HG03558 (cell line): ENCODE results near the gene SMURF1.

Experiments
- ATAC-seq: cut with Tn5 transposase; IDR thresholded peaks from one replicate; pipeline ENCODE4 v1.9.1; 2021; ENCODE audit warnings: moderate number of reproducible peaks; ENCODE audit not compliant: unreplicated experiment; ENCODE audit errors: extremely low read depth

SMURF1 gene

GRCh38 chr7:99011706-99012404 is 132.1 kb downstream of the SMURF1 start:
- no peak for ATAC-seq

DNA sequence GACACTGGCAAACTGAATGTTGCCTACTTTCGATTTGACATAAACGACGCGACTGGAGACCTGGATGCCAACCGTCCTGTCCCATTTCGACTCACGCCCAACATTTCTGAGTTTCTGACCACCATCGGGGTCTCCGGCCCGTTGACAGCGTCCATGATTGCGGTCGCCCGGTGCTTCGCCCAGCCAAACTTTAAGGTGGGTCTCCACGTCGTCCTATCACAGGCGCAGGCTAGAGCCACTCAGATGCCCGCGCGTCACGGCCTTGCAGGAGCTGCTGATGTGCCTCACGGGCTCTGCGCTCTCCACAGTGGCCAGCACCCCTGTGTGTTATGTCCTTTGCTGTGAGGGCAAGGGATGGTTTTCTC is 132.6 kb downstream of the SMURF1 start:
- no peak for ATAC-seq

DNA sequence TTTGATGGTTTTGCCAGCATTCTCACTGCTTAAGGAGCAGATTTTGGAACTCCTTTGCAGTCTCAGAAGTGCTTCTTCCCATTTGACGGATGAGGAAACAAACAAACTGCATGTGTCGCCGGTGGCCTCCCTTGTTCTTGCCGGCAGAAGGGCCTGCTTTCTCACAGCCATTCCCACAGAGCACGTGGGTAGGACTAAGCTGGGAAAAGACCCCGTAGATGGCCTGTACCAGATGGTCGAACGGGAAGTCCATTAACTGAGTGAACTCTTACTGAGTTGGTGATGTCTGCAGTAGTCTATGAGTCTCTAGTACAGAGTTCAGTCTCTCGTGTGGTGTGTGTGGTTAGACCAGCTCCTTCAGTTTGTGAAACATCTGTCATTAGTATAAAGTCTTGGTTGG is 133.6 kb downstream of the SMURF1 start:
- no peak for ATAC-seq

DNA sequence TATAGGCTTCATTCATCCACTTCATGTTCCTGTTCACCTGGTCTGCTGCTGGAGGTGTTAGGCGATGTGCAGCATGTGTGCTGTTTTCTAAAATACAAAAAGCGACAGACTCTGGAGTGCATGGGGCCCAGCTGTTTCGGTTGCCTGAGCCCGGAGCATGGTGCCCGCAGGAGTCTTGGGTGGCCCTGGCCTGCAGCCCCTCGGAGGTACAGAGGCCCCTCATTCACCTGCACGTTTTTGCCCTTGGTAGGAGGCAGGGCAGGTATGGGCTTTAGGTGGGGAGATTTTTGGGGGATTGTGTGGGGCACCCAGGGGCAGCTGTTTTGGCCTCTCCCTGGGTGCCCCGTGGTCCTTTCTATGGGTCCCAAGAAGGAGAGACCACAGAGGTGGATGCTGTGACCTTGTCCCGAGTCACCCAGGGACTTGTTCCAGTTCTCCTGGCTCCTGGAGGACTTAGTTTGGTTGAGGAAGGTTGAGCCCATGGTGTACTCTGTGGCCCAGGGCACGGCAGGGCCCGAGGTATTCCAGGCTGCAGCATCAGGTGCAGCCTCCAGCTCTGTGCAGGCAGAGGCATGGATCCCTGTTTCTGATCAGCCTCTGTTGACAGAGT is 134.9 kb downstream of the SMURF1 start:
- ATAC-seq, result no peak

DNA sequence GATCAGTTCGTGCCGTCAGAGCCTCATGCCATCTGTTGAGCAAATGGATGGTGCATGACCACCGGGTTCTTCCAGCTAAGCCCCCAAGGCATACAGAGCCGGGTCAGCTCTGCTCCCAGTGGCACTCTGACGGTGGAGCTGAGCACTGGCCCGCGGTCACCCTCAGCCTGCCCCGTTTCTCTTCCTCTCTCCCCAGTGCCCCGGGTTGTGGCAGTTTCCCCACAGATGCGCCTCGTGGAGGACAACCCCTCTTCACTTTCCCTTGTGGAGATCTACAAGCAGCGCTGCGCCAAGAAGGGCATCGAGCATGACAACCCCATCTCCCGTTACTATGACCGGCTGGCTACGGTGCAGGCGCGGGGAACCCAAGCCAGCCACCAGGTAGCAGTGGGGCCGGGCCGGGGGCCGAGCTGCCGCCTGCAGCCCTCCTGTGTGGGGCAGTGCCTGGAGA is 135.7 kb downstream of the SMURF1 start:
- no peak for ATAC-seq

- no peak for ATAC-seq
Observed at GRCh38 chr7:99006739-99007424, 137.0 kb downstream of the SMURF1 start.

DNA sequence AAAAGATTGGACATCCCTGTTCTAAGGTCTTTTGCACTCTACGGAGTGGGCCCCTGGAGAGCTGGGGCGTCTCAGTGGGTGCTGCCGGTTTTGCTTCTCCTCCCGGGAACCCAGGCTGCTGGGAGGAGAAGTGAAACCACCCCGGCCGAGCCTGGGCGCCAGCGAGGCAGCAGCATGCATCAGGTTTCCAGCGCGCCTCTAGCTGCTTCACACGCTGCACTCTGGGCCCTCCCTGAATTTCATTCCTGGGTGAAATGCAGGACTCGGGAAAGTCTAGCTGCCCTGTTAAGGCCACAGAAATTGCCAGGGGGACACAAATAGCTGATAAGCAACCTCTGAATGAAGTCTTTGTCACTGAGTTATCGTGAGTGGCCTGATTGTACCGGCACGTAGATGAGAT is 138.1 kb downstream of the SMURF1 start:
- ATAC-seq, result no peak

DNA sequence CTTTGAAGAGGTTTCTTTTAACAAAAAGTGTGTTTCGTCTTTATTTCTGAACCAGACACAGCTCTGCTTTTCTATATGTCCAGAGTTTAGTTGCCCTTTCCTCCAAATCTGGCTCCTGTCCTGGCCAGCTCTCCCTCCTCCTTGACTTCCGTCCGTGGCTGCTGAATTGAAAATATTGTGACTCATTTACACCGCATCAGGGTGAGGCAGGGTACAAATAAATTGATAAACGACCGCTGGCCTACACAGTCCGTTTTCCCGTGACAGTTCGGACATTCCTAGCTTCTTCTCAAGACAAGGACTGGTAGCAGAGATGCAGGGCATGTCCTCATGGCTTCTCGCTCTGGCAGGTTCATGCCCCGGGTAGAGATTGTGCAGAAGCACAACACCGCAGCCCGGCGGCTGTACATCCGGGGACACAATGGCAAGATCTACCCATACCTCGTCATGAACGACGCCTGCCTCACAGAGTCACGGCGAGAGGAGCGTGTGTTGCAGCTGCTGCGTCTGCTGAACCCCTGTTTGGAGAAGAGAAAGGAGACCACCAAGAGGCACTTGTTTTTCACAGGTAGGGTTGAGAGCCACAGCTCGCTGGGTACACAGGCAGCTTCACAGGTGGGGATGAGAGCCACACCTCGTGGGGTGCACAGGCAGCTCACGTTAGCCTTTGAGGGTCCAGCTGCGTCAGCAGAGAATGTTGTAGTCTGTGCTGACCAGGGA is 139.0 kb downstream of the SMURF1 start:
- no peak for ATAC-seq

GRCh38 chr7:99004216-99004615 is 139.7 kb downstream of the SMURF1 start:
- no peak for ATAC-seq

DNA sequence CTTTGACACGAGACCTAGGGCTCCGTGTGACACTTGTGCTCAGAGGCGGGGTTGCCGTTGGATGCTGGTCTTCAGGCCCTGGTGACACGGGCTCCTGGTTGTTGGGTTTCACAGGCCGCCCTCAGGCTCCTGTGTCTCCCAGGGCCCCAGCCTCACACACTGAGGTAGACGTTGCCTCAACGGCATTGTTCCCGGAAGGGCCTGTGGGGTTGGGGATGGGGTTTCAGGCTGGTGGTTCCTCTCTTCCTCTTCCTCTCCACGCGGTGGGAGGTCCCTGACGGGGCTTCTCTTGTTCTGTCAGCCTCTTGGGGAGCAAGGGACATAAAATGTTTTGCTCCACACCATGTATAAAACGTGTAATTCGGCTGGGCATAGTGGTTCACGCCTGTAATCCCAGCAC is 140.5 kb downstream of the SMURF1 start:
- no peak for ATAC-seq

GRCh38 chr7:99002827-99003212 is 141.1 kb downstream of the SMURF1 start:
- ATAC-seq, result no peak

DNA sequence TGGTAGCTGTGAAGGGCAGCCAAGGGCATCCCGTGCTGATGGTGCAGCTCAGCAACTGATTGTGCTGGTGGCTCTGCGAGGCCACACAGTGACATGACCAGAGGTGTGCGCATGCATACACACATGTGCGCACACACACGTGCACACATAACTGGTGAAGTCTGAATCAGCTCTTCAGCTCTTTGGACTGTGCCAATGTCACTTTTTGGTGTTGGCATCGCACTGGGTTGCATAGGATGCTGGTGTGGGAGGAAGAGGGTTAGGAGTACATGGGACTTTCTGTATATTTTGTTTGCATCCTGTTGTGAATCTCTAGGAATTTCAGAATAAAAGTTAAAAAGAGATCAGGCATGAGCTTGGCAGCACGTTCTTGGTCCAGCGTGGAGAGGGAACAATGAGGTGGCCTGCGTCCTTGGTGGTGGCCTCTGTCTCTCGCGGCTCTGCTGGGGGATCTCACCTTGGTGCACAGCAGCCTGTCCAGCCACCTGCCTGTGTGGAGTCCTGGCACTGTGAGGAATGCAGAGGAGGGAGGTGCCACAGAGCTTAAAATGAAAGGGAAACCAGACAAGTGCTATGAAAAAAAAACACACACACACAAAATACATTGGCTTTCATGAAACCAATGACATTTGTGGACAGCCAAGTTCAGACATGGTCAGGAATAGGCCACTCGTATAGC is 141.6 kb downstream of the SMURF1 start:
- ATAC-seq, result no peak

DNA sequence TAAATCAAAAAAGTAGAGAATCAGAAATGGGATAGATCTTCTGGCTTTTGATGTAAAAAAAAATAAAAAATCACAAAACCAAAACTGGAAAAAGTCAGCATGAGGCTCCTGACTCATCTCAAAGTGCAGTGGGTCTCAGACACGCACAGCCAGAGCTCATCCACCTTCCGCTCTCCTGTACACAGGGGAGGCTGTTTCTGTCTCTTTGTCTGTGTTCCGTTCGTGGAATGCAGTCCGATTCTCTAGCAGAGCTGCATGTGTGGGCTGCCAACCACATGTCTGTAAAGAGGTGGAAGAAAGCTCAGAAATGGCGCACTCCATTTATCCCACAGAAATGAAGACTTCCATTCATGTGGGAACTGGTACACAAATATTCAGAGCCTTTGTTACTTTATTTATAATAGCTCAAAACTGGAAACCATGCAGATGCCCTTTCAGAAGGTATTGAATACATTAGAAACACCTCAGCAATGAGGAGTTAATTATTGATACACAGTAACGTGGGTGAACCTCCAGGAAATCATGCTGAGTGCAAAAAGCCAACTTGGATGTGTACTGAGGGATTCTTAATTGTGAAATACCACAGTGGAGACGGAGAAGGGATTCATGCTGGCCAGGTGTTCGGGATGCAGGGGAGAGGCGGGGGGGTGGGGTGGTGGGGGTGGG is 142.3 kb downstream of the SMURF1 start:
- no peak for ATAC-seq

DNA sequence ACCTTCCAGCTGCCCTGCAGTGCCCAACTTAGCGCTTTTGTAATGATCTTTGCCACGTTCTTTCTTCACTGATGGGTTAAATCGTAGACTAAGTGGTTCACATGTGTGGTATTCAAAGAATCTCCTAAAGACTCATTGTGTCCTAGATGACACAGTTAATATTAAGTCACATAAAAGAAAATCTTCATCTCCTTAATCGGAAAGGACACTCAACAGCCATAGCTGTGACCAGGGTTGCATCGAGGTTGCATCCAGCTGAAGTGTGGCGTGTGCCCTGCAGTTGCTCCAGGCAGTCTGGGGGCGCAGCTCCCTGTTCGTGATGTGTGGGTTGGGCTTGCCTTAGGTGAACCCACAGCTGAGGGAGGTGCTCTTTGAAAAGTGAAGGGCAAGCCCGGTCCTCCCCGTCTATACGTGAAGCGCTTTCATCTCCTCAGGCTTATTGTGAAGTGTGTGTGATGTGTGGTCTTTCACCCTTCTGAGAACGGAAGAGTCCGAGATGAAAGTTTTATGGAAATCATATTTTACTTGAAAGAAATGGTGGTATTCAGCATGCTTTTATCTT is 142.9 kb downstream of the SMURF1 start:
- ATAC-seq, result no peak

GRCh38 chr7:99000196-99000903 is 143.6 kb downstream of the SMURF1 start:
- no peak for ATAC-seq

- no peak for ATAC-seq
Observed at GRCh38 chr7:98998821-98999725, 144.8 kb downstream of the SMURF1 start.

GRCh38 chr7:98997846-98998245 is 146.1 kb downstream of the SMURF1 start:
- ATAC-seq, result no peak

DNA sequence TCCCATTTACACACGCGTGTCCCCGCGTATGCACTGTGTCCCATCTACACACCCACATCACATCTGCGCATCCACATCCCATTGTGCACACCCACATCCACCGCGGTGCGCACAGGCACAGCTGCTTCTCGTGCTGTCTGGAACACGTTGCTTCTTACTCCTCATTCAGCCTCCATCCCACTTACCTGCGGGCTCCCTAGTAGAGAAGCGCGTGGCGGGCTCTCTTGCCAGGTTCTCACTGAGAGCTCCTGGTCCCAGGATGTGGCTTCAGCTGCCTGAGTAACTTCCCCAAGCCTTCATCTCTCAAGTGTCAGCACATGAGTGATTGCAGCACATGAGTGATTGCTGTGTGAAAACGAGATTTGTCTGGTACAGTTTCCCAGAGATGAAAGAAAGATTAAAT is 147.8 kb downstream of the SMURF1 start:
- no peak for ATAC-seq
